ENCODE data around the gene KLHL17.

- TF ChIP-seq HDAC2 (IDR thresholded peaks at IDR 0.05): no peak
- no peak for TF ChIP-seq JUNB (CRISPR knock-in tag; conservative IDR thresholded peaks at IDR 0.05)
- no peak for TF ChIP-seq SIN3A (IDR thresholded peaks at IDR 0.05; ENCODE audit: borderline replicate concordance in 2 of 2, control insufficient read depth in 1 of 2, low read depth in 2 of 2, low read length in 2 of 2)
- no peak for TF ChIP-seq ETV5 (CRISPR knock-in tag; IDR thresholded peaks at IDR 0.05; ENCODE audit: low read depth)
- TF ChIP-seq E2F6 (IDR thresholded peaks at IDR 0.05; ENCODE audit: borderline replicate concordance in 1 of 2, extremely low read depth in 1 of 2, insufficient read depth in 1 of 2, insufficient read length in 1 of 2, low read depth in 1 of 2, low read length in 1 of 2, poor library complexity in 1 of 2, severe bottlenecking in 1 of 2): no peak
- no peak for TF ChIP-seq CTCF (IDR thresholded peaks at IDR 0.05 in 2 of 3, conservative IDR thresholded peaks at IDR 0.05 in 1 of 3; ENCODE audit: insufficient read depth in 2 of 3, low read depth in 1 of 3, low read length in 3 of 3)
- TF ChIP-seq NFXL1 (CRISPR knock-in tag; IDR thresholded peaks at IDR 0.05): no peak
- no peak for TF ChIP-seq PCBP2 (IDR thresholded peaks at IDR 0.05; ENCODE audit: low read depth, low read length, poor library complexity, severe bottlenecking)
- TF ChIP-seq POLR3A (IDR thresholded peaks at IDR 0.05; ENCODE audit: borderline replicate concordance, extremely low read depth, insufficient read depth, insufficient read length): no peak
Observed at GRCh38 chr1:996851-997712, 36.7 kb downstream of the KLHL17 start.
